HepG2 (cell line): ENCODE measurements around the gene CMIP. TPM values are rescaled to one million over a fixed set of nuclear protein-coding genes. Genes with fewer than 3 reads are reported as not detected.

ENCODE experiments used
- DNMT3B ChIP-seq: conservative IDR thresholded peaks from 2 replicates; pipeline ENCODE4 v1.6.1; 2016; ENCODE audit warnings: missing biosample characterization, control low read depth
- EP300 ChIP-seq, 3 experiments: sonication (generic) in 1 of 3; formaldehyde crosslinking in 1 of 3; IDR thresholded peaks; 2 replicates each; pipeline versions ENCODE4 v1.5.1 to v1.6.1; 2011 to 2020; ENCODE audit warnings: low read depth in 2 of 3, low read length in 2 of 3, borderline replicate concordance in 1 of 3, improper control_type of control experiment in 1 of 3, mild to moderate bottlenecking in 1 of 3, missing genetic modification reagents in 1 of 3, moderate library complexity in 1 of 3
- ETV6 ChIP-seq: sonication (generic); formaldehyde crosslinking; conservative IDR thresholded peaks from 2 replicates; pipeline ENCODE4 v1.4.0; 2020; ENCODE audit warnings: missing genetic modification reagents
- FOXJ3 ChIP-seq: sonication (generic); formaldehyde crosslinking; IDR thresholded peaks from 2 replicates; pipeline ENCODE4 v1.4.0; 2020; ENCODE audit warnings: missing genetic modification reagents, mild to moderate bottlenecking, borderline replicate concordance
- JUND ChIP-seq: sonication (generic); formaldehyde crosslinking; IDR thresholded peaks from 2 replicates; pipeline ENCODE4 v1.8.0; 2022; ENCODE audit warnings: mild to moderate bottlenecking, missing genetic modification reagents
- PAF1 ChIP-seq: IDR thresholded peaks from 2 replicates; pipeline ENCODE4 v1.6.1; 2016; ENCODE audit warnings: missing genetic modification reagents, missing compliant biosample characterization
- PHF20 ChIP-seq: sonication (generic); formaldehyde crosslinking; IDR thresholded peaks from 2 replicates; pipeline ENCODE4 v1.5.0; 2020; ENCODE audit warnings: mild to moderate bottlenecking, missing genetic modification reagents
- U2AF2 ChIP-seq: fragments of 200-400 bp; formaldehyde crosslinking; IDR thresholded peaks from 2 replicates; pipeline ENCODE4 v1.6.1; 2017; ENCODE audit warnings: low read depth, mild to moderate bottlenecking, low read length
- ZBED4 ChIP-seq: sonication (generic); formaldehyde crosslinking; IDR thresholded peaks from 2 replicates; pipeline ENCODE4 v1.4.0; 2020; ENCODE audit warnings: missing genetic modification reagents, borderline replicate concordance
- ZNF33A ChIP-seq: sonication (generic); formaldehyde crosslinking; IDR thresholded peaks from 2 replicates; pipeline ENCODE4 v1.5.1; 2020; ENCODE audit warnings: missing genetic modification reagents, mild to moderate bottlenecking, moderate library complexity, borderline replicate concordance
- ZNF383 ChIP-seq: sonication (generic); formaldehyde crosslinking; IDR thresholded peaks from 2 replicates; pipeline ENCODE4 v1.4.0; 2020; ENCODE audit warnings: missing genetic modification reagents, mild to moderate bottlenecking, borderline replicate concordance
- ZNF484 ChIP-seq: sonication (generic); formaldehyde crosslinking; IDR thresholded peaks from 2 replicates; pipeline ENCODE4 v1.5.1; 2020; ENCODE audit warnings: mild to moderate bottlenecking, low read depth, missing genetic modification reagents, borderline replicate concordance
- ZNF503 ChIP-seq: sonication (generic); formaldehyde crosslinking; IDR thresholded peaks from 2 replicates; pipeline ENCODE4 v1.4.0; 2020; ENCODE audit warnings: missing genetic modification reagents
- ZNF513 ChIP-seq: sonication (generic); formaldehyde crosslinking; conservative IDR thresholded peaks from 2 replicates; pipeline ENCODE4 v1.5.0; 2020; ENCODE audit warnings: missing genetic modification reagents
- ZNF605 ChIP-seq: sonication (generic); formaldehyde crosslinking; IDR thresholded peaks from 2 replicates; pipeline ENCODE4 v1.8.0; 2022; ENCODE audit warnings: mild to moderate bottlenecking, missing genetic modification reagents
- ZNF746 ChIP-seq: sonication (generic); formaldehyde crosslinking; IDR thresholded peaks from 2 replicates; pipeline ENCODE4 v1.8.0; 2022; ENCODE audit warnings: mild to moderate bottlenecking, missing genetic modification reagents
- ZNF747 ChIP-seq: sonication (generic); formaldehyde crosslinking; IDR thresholded peaks from 2 replicates; pipeline ENCODE4 v1.8.1; 2023; ENCODE audit warnings: missing genetic modification reagents, mild to moderate bottlenecking, borderline replicate concordance
- polyA plus RNA-seq, 8 experiments: library from polyadenylated mRNA; depleted of rRNA in 3 of 8; stranded (reverse) in 7 of 8; unstranded in 1 of 8; fragments of >200 nt; fragmentation: Illumina TruSeq in 4 of 8; extraction: Trizol in 4 of 8; gene quantifications; 2 replicates each; pipeline versions ENCODE4 v1.2.1 to v1.2.3, GENCODE V29; 2011 to 2016; ENCODE audit warnings: low read depth in 4 of 8, missing spikeins in 1 of 8, mixed read lengths in 1 of 8; ENCODE audit not compliant: insufficient read depth in 1 of 8
- total RNA-seq, 5 experiments: library from RNA; depleted of rRNA; stranded (reverse); fragments of >200 nt; fragmentation: Illumina TruSeq; extraction: Trizol; gene quantifications; 2 replicates each; pipeline ENCODE4 v1.2.3, GENCODE V29; 2016; ENCODE audit warnings: low read depth in 1 of 5
- TF ChIP-seq, protein P1 (sequence below): IDR thresholded peaks from 2 replicates; pipeline ENCODE4 v1.6.1; 2012; ENCODE audit warnings: low read length, improper control_type of control experiment

The CMIP gene
- total and polyA plus RNA-seq, 2 of the 13 experiments (the other 11 are each of a cell fraction or from before 2014, with no cell fraction given) = 10.9 to 18.1 TPM

GRCh38 chr16:81465375-81465943 is 20.9 kb downstream of the CMIP start (continued):
- TF ChIP-seq ZNF383 (CRISPR knock-in tag) (no peak), ZNF747 (CRISPR knock-in tag) (no peak), PHF20 (CRISPR knock-in tag) (no peak), FOXJ3 (no peak), ZNF33A (no peak), ZNF484 (CRISPR knock-in tag) (no peak), ZNF605 (CRISPR knock-in tag) (peak; percentile 49; the same call in 1 of the 2 replicates), JUND (CRISPR knock-in tag) (no peak), ZBED4 (CRISPR knock-in tag) (0 out of 2 replicates have a peak, but pooled peaks have one; percentile 49), ZNF513 (CRISPR knock-in tag) (no peak), ZNF503 (CRISPR knock-in tag) (no peak), PAF1 (no peak), DNMT3B (no peak), EP300 (IDR thresholded peaks at IDR 0.05; ENCODE audit: low read depth in 2 of 2, low read length in 2 of 2) (no peak), EP300 (CRISPR knock-in tag; IDR thresholded peaks at IDR 0.05; ENCODE audit: borderline replicate concordance) (peak; percentile 51), ZNF746 (CRISPR knock-in tag) (no peak), U2AF2 (no peak), ETV6 (no peak)
- TF ChIP-seq, protein P1, sequence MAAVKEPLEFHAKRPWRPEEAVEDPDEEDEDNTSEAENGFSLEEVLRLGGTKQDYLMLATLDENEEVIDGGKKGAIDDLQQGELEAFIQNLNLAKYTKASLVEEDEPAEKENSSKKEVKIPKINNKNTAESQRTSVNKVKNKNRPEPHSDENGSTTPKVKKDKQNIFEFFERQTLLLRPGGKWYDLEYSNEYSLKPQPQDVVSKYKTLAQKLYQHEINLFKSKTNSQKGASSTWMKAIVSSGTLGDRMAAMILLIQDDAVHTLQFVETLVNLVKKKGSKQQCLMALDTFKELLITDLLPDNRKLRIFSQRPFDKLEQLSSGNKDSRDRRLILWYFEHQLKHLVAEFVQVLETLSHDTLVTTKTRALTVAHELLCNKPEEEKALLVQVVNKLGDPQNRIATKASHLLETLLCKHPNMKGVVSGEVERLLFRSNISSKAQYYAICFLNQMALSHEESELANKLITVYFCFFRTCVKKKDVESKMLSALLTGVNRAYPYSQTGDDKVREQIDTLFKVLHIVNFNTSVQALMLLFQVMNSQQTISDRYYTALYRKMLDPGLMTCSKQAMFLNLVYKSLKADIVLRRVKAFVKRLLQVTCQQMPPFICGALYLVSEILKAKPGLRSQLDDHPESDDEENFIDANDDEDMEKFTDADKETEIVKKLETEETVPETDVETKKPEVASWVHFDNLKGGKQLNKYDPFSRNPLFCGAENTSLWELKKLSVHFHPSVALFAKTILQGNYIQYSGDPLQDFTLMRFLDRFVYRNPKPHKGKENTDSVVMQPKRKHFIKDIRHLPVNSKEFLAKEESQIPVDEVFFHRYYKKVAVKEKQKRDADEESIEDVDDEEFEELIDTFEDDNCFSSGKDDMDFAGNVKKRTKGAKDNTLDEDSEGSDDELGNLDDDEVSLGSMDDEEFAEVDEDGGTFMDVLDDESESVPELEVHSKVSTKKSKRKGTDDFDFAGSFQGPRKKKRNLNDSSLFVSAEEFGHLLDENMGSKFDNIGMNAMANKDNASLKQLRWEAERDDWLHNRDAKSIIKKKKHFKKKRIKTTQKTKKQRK = no peak
